SHP77 (cell line): ENCODE measurements around the gene ACADSB.

Experiments used
- DNase-seq, 2 experiments: peaks; one replicate each; lab custom pipeline; 2025; lab: John Stamatoyannopoulos, UW

Gene ACADSB

GRCh38 chr10:123004298-123004697 lies 4.5 kb upstream of the ACADSB start:
- no peak for DNase-seq

GRCh38 chr10:123007558-123008354 lies 1.1 kb upstream of the ACADSB start:
- DNase-seq, result peak; percentile 18 to 26

DNA sequence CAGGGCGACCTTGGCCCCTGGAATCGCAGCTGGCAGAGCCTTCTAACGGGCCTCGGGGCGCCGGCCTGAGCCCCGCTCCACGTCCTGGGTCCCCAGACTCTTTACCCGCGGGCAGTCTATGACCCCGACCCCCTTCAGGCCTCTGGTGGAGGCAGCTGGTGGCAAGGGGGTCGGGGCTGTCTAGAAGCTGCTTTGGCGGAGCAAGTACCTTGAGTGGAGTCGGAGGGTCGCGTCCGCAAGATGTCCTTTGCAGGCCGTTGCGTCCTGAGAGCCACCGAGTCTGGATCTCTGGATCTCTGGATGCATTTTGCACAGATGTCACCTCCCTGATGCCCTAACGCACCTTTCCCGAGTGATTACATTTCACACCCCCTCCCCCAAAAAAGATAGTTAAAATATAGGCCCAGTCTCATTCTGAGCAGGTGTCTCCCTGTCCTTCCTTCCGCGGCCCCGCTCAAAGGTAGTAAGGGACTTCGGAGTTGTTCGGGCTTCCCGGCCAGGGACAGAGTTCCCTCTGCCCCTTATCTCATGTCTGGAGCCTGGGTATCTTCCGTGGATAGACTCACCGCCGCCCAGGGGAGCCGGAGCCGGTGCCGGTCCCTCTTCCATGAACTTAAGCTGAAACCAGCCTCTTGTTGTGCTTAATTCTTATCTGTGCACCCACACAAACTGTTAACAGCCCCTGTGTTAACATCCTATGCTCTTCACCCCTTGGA lies 457 bp downstream of the ACADSB start:
- peak in 1 of 2 experiments; percentile 8 for DNase-seq

- no peak for DNase-seq
Measured at GRCh38 chr10:123011987-123012386, 3.2 kb downstream of the ACADSB start.

GRCh38 chr10:123013456-123014419 lies 4.9 kb downstream of the ACADSB start:
- no peak for DNase-seq

GRCh38 chr10:123014772-123015171 lies 6.0 kb downstream of the ACADSB start:
- DNase-seq, result no peak

- no peak for DNase-seq
Measured at GRCh38 chr10:123016228-123016627, 7.4 kb downstream of the ACADSB start.

- no peak for DNase-seq
Measured at GRCh38 chr10:123017421-123018165, 8.8 kb downstream of the ACADSB start.

DNA sequence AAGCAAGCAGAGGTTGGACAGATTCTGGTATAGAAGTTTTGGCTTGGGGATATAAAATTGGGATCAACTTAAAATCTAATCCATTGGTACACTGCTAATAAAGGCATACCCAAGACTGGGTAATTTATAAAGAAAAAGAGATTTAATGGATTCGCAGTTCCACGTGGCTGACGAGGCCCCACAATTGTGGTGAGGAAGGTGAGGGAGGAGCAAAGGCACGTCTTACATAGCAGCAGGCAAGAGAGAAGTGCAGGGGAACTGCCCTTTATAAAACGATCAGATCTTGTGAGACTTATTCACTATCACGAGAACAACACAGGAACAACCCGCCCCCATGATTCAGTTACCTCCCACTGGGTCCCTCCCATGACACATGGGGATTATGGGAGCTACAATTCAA lies 9.7 kb downstream of the ACADSB start:
- no peak for DNase-seq

DNA sequence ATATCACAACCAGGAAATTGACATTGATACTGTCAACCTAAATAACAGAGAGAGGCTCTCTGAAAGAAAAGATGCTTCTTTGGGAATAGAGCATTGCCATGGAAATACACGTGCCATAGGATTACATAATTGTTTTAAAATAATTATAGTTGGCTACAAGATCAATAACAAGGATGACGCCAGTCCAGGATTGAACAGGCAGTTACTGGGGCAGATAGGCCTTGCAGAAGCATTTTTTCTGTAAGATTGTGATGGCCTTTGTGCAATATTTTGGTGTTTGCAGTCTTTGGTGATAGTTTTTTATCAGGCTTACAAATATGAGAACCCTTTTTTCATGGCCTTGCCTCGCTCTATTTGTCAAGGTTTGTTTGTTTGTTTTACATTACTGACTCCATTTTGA lies 10.5 kb downstream of the ACADSB start:
- DNase-seq, result no peak

DNA sequence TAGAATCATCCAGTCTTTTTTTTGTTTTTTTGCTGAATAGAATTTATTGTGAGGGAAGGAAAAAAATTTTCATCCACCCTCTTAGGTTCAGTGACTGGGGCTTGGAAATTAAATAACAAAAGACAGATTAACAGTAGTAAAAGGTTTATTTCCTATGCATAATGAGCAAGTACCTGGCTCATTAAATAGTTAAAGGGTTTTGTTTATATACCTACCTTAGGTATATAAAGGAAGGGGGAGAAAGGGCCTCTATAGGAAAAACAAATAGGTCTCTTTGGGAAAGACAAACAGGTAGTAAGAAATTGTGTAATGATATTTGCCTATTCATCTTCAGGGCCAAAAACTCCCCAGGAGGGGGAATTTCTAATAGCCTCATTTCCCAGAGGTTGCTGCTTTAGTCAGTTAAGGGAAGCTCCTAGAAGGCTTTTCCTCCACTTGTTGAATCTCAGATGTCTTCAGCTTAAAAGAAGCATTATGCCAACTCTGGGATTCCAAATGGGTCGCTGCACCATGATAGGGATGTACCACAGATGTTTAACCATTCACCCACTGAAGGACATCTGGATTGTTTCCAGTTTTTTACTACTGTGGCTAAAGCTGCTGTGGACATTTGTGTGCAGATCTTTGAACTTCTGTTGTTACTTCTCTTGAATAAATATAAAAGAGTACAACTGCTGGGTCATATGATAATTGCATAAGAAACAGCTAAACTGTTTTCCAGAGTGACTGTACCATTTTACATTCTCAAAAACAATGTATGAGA lies 11.3 kb downstream of the ACADSB start:
- no peak for DNase-seq

GRCh38 chr10:123021517-123021916 lies 12.7 kb downstream of the ACADSB start:
- DNase-seq, result no peak

- no peak for DNase-seq
Measured at GRCh38 chr10:123024540-123024939, 15.7 kb downstream of the ACADSB start.

DNA sequence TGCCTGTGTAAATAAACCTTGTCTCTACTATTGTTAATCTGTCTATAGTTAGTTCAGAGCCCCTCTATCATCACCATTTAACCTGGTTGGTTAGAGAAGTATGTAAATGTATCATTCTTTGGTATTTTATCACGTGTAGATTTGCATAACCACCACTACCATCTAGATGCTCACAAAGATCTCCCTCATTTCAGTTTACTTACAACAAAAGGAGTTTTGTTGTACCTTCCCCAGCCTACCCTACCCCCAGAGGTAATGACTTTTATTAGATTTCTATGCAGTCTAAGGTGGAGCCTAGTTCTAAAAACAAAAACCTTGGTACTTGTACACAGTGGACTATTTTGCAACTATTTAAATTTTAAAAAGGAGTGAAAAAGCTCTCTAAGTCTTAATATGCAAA lies 17.5 kb downstream of the ACADSB start:
- DNase-seq, result no peak

DNA sequence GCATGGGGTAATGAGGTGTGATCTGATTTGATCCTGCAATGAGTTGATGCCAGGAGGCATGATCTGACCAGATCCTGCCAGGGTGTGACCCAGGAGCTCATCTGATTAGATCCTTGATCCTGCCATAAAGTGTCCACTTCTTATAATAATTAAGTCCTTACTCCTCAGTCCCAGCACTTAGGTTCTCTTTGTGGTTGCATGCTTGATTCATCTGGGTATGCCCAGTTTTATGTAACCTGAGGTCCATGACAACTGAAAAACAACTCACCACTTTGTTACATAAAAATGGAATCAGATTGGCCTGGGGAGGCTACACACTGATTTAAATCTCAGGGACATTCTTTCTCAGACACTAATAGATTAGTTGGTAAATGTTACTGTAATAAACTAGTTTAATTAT lies 19.1 kb downstream of the ACADSB start:
- DNase-seq, result no peak

DNA sequence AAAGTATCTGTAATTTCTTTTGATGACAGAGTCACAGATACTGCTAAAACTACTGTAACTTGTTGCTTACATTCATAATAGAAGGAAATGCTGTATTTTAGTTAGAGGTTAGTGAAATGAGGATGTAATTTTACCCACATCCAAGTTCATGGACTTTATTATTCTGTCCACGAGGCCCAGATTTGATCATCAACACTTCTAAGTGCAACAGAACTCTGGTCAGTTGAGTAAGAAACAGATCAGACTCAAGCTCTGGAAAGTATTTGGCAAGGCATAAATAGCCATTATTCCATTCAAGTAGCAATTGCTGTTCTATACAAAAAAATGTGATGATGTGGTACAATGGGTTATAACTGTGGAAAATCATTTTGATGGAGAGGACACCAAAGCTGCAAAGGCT lies 22.3 kb downstream of the ACADSB start:
- DNase-seq, result no peak

GRCh38 chr10:123034332-123034731 lies 25.5 kb downstream of the ACADSB start:
- no peak for DNase-seq

- no peak for DNase-seq
Measured at GRCh38 chr10:123035467-123036086, 26.8 kb downstream of the ACADSB start.

DNA sequence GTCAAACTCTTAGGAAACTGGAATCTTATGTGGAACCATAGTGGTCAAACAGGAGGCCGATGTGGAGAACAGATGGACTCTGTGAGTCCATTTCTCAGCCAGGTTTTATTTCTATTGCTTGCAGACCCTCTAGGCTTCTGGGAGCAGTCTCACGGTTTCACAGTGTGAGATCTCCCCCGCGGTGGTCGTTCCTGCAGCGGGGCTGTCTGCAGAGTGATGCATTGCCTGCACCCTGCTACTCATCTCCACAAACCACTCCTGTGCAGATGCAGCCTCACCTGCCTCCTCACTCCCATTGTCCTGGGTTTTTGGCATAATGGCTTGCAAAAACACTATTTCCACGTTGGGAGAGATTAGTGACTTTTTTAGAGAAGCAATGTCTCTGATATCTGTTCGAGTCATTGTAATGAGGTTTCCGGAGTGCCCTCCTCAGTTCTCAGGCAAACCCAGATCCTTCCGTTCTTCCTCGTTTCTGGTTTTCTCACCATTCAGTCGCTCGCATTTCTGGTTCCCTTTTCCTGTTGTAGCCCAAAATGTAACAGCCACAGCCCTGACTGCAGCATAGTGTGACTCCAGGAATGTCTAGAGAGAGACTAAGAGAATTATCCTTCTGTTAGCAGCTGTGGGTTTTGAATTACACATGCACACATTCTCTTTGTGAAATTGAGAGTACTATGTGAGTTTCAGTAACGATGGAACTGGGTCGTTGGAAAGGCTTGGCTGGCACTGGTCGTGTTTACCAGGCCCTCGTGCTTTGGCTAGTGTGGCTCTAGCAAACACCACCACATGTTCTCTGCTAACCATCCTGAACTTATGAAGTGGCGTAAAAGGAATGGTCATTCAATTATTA lies 30.2 kb downstream of the ACADSB start:
- no peak for DNase-seq

- DNase-seq, result no peak
Measured at GRCh38 chr10:123039632-123039930, 30.8 kb downstream of the ACADSB start.
